IPS-15b (cell line): ENCODE data around the gene IFI27.

Experiments used
- H3K27me3 ChIP-seq: one replicate; pipeline ENCODE4 v1.6.1; 2013; ENCODE audit warnings: low read length; ENCODE audit not compliant: control insufficient read depth, insufficient read depth
- H3K36me3 ChIP-seq: one replicate; pipeline ENCODE4 v1.6.1; 2013; ENCODE audit warnings: low read length; ENCODE audit not compliant: control insufficient read depth, insufficient read depth
- H3K4me1 ChIP-seq: one replicate; pipeline ENCODE4 v1.6.1; 2013; ENCODE audit warnings: mild to moderate bottlenecking, low read length; ENCODE audit not compliant: control insufficient read depth, insufficient read depth
- H3K4me3 ChIP-seq: one replicate; pipeline ENCODE4 v1.5.1; 2013; ENCODE audit warnings: low read depth, low read length
- H3K9ac ChIP-seq: one replicate; pipeline ENCODE4 v1.6.1; 2013; ENCODE audit warnings: low read depth, mild to moderate bottlenecking, low read length
- H3K9me3 ChIP-seq: one replicate; pipeline ENCODE4 v1.6.1; 2013; ENCODE audit warnings: mild to moderate bottlenecking, low read length; ENCODE audit not compliant: control insufficient read depth, insufficient read depth

Gene IFI27

GRCh38 chr14:94104731-94105130, 5.8 kb upstream of the IFI27 start:
- no peak overlapping the region for H3K9ac ChIP-seq
- H3K4me1 ChIP-seq = no peaks in the 10 kb centered on the region
- H3K9me3 ChIP-seq = no peaks in the 10 kb centered on the region
- no peaks in the 10 kb centered on the region for H3K36me3 ChIP-seq
- H3K4me3 ChIP-seq = no peak overlapping the region
- H3K27me3 ChIP-seq = no peaks in the 10 kb centered on the region

- no peaks in the 10 kb centered on the region for H3K36me3 ChIP-seq
- no peaks in the 10 kb centered on the region for H3K9me3 ChIP-seq
- no peak overlapping the region for H3K9ac ChIP-seq
- no peaks in the 10 kb centered on the region for H3K4me1 ChIP-seq
- no peaks in the 10 kb centered on the region for H3K27me3 ChIP-seq
- H3K4me3 ChIP-seq = no peak overlapping the region
Measured at GRCh38 chr14:94109915-94110250, 653 bp upstream of the IFI27 start.

- Histone ChIP-seq H3K9me3 (no peaks in the 10 kb centered on the region), H3K9ac (no peak overlapping the region), H3K4me1 (no peaks in the 10 kb centered on the region), H3K4me3 (no peak overlapping the region), H3K27me3 (no peaks in the 10 kb centered on the region), H3K36me3 (no peaks in the 10 kb centered on the region)
Measured at GRCh38 chr14:94111276-94112095, 950 bp downstream of the IFI27 start.

- Histone ChIP-seq H3K9ac (no peak overlapping the region), H3K4me3 (no peak overlapping the region), H3K27me3 (no peaks in the 10 kb centered on the region), H3K9me3 (no peaks in the 10 kb centered on the region), H3K4me1 (no peaks in the 10 kb centered on the region), H3K36me3 (no peaks in the 10 kb centered on the region)
Measured at GRCh38 chr14:94112513-94113063, 2.1 kb downstream of the IFI27 start.

GRCh38 chr14:94113073-94113472, 2.5 kb downstream of the IFI27 start:
- Histone ChIP-seq H3K36me3 (no peaks in the 10 kb centered on the region), H3K9ac (no peak overlapping the region), H3K27me3 (no peaks in the 10 kb centered on the region), H3K4me1 (no peaks in the 10 kb centered on the region), H3K4me3 (no peak overlapping the region), H3K9me3 (no peaks in the 10 kb centered on the region)

- Histone ChIP-seq H3K9me3 (no peaks in the 10 kb centered on the region), H3K4me1 (no peaks in the 10 kb centered on the region), H3K36me3 (no peaks in the 10 kb centered on the region), H3K9ac (no peak overlapping the region), H3K27me3 (no peaks in the 10 kb centered on the region), H3K4me3 (no peak overlapping the region)
Measured at GRCh38 chr14:94113490-94113889, 3.0 kb downstream of the IFI27 start.

GRCh38 chr14:94113908-94114588, 3.5 kb downstream of the IFI27 start:
- Histone ChIP-seq H3K36me3 (no peaks in the 10 kb centered on the region), H3K9ac (no peak overlapping the region), H3K4me3 (no peak overlapping the region), H3K4me1 (no peaks in the 10 kb centered on the region), H3K27me3 (no peaks in the 10 kb centered on the region), H3K9me3 (no peaks in the 10 kb centered on the region)

GRCh38 chr14:94114589-94115057, 4.1 kb downstream of the IFI27 start:
- Histone ChIP-seq H3K27me3 (no peaks in the 10 kb centered on the region), H3K4me3 (no peak overlapping the region), H3K36me3 (no peaks in the 10 kb centered on the region), H3K9ac (no peak overlapping the region), H3K4me1 (no peaks in the 10 kb centered on the region), H3K9me3 (no peaks in the 10 kb centered on the region)

GRCh38 chr14:94115058-94115591, 4.6 kb downstream of the IFI27 start:
- H3K36me3 ChIP-seq = no peaks in the 10 kb centered on the region
- no peak overlapping the region for H3K9ac ChIP-seq
- no peak overlapping the region for H3K4me3 ChIP-seq
- no peaks in the 10 kb centered on the region for H3K27me3 ChIP-seq
- no peaks in the 10 kb centered on the region for H3K4me1 ChIP-seq
- H3K9me3 ChIP-seq = no peaks in the 10 kb centered on the region

- no peaks in the 10 kb centered on the region for H3K36me3 ChIP-seq
- no peaks in the 10 kb centered on the region for H3K9me3 ChIP-seq
- no peak overlapping the region for H3K4me3 ChIP-seq
- no peaks in the 10 kb centered on the region for H3K27me3 ChIP-seq
- H3K9ac ChIP-seq = no peak overlapping the region
- H3K4me1 ChIP-seq = no peaks in the 10 kb centered on the region
Measured at GRCh38 chr14:94115631-94116030, 5.1 kb downstream of the IFI27 start.

GRCh38 chr14:94116701-94117100, 6.2 kb downstream of the IFI27 start:
- H3K36me3 ChIP-seq = no peaks in the 10 kb centered on the region

GRCh38 chr14:94117856-94118255, 7.3 kb downstream of the IFI27 start:
- Histone ChIP-seq H3K9ac (no peak overlapping the region), H3K27me3 (no peaks in the 10 kb centered on the region), H3K36me3 (no peaks in the 10 kb centered on the region), H3K9me3 (no peaks in the 10 kb centered on the region), H3K4me3 (no peak overlapping the region), H3K4me1 (no peaks in the 10 kb centered on the region)

More at GRCh38 chr14:94116701-94117100, 6.2 kb downstream of the IFI27 start:
- Histone ChIP-seq H3K27me3 (no peaks in the 10 kb centered on the region), H3K9ac (no peak overlapping the region), H3K9me3 (no peaks in the 10 kb centered on the region), H3K4me3 (no peak overlapping the region), H3K4me1 (no peaks in the 10 kb centered on the region)
